LNCaP clone FGC (cell line): ENCODE data around the gene CDK9.
"Not testable (repeated sequence)": the region's sequence is repeated elsewhere in the genome, so short reads cannot be mapped to it uniquely, and the experiment has no call there.

Experiments
- DNase-seq: peaks from one replicate; pipeline ENCODE4 v3.0.0-alpha.2; 2011; ENCODE audit warnings: low read depth
- H3K4me3 ChIP-seq: 2 replicates; pipeline ENCODE4 v1.5.1; 2011; ENCODE audit warnings: mild to moderate bottlenecking, low read depth, low read length, control low read depth
- TF ChIP-seq, protein P1 (sequence below): IDR thresholded peaks from 2 replicates; pipeline ENCODE4 v1.5.1; 2012; ENCODE audit warnings: mild to moderate bottlenecking; ENCODE audit not compliant: control insufficient read depth, insufficient read depth; ENCODE audit errors: extremely low read depth

The CDK9 gene

DNA sequence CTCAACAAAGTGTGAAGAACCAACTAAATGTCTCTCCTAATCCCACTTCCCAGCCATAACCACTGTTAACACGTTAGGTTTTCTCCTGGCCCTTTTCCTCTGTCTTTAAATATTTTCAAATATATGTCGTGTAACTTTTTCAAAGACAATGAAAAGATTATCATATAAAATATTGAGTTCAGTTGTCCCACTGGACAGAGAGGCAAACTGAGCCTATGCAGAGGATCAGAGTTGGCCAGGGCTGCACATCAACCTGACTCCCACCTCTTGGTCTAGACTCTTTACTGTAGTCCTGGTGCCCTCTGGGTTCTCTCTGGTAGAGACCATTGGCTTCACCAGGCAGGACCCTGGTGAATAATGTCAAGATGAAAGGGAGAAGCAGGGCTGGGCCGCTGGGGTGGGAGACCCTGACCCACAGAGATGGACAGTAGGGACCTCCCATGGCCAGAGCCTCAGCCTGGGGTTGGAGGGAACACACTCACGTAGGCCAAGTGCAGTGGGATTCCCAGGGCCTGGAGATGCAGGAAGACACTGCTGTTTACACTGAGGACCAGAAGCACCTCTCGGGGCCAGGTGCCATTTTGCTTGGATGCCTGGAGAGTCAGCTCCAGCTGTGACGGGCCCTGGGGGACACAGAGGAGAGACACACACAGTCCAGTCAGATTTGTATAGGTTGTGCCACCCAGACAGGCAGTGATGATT is 43.5 kb downstream of the CDK9 start:
- DNase-seq = no peak
- TF ChIP-seq, protein P1, sequence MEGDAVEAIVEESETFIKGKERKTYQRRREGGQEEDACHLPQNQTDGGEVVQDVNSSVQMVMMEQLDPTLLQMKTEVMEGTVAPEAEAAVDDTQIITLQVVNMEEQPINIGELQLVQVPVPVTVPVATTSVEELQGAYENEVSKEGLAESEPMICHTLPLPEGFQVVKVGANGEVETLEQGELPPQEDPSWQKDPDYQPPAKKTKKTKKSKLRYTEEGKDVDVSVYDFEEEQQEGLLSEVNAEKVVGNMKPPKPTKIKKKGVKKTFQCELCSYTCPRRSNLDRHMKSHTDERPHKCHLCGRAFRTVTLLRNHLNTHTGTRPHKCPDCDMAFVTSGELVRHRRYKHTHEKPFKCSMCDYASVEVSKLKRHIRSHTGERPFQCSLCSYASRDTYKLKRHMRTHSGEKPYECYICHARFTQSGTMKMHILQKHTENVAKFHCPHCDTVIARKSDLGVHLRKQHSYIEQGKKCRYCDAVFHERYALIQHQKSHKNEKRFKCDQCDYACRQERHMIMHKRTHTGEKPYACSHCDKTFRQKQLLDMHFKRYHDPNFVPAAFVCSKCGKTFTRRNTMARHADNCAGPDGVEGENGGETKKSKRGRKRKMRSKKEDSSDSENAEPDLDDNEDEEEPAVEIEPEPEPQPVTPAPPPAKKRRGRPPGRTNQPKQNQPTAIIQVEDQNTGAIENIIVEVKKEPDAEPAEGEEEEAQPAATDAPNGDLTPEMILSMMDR = no peak
- no peak overlapping the region for H3K4me3 ChIP-seq

DNA sequence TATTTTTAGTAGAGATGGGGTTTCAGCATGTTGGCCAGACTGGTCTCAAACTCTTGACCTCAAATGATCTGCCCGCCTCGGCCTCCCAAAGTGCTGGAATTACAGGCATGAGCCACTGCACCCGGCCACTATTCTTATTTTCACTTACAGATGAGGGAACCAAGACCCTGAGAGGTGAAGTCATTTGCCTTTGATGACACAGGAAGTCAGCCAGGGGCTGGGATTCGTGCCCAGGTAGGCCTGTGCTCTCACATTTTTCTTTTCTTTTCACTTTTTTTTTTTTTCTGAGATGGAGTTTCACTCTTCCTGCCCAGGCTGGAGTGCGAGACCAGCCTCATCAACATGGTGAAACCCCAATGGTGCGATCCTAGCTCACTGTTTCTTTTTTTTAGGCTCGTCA is 46.4 kb downstream of the CDK9 start:
- no peak overlapping the region for H3K4me3 ChIP-seq
- TF ChIP-seq, protein P1 = no peak
- DNase-seq = no peak

GRCh38 chr9:127833555-127833954 is 47.7 kb downstream of the CDK9 start:
- no peak overlapping the region for H3K4me3 ChIP-seq
- TF ChIP-seq, protein P1 = no peak
- no peak for DNase-seq

GRCh38 chr9:127835991-127836516 is 50.2 kb downstream of the CDK9 start:
- DNase-seq = no peak
- no peak overlapping the region for H3K4me3 ChIP-seq
- TF ChIP-seq, protein P1 = no peak

DNA sequence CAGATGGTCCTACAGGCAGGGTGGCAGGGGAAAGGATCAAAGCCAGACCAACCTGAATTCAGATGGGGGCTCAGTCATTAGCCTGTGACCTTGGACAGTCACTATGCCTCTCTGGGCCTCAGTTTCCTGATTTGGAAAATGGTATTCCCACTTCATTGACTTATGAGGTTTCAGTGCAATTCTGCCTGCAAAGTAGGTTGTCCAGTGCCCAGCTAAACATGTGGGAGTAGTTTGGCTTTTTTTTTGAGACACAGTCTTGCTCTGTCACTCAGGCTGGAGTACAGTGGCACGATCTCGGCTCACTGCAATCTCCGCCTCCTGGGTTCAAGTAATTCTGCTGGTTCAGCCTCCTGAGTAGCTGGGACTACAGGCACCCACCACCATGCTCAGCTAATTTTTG is 50.7 kb downstream of the CDK9 start:
- DNase-seq, H3K4me3 ChIP-seq: not testable (repeated sequence)

DNA sequence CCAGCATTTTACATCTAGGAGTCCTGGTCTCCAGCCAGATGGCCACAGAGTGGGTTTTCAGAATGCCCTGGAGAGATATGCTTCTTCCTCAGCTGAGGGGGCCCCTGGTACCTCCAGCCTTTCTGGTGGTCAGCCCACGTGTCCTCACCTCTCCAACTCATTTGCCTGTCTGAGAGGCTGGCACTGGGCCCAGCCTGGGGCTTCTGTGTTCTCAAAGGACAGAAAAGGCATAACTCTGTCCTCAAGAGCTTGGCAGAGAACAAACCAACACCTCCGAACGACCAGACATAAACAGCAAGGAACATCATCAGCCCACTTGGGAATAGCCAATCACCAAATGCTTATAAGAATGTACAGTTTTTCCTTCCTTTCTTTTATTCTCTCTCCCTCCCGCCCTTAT is 51.5 kb downstream of the CDK9 start:
- TF ChIP-seq, protein P1 = no peak
- no peak for DNase-seq
- H3K4me3 ChIP-seq = no peak overlapping the region

DNA sequence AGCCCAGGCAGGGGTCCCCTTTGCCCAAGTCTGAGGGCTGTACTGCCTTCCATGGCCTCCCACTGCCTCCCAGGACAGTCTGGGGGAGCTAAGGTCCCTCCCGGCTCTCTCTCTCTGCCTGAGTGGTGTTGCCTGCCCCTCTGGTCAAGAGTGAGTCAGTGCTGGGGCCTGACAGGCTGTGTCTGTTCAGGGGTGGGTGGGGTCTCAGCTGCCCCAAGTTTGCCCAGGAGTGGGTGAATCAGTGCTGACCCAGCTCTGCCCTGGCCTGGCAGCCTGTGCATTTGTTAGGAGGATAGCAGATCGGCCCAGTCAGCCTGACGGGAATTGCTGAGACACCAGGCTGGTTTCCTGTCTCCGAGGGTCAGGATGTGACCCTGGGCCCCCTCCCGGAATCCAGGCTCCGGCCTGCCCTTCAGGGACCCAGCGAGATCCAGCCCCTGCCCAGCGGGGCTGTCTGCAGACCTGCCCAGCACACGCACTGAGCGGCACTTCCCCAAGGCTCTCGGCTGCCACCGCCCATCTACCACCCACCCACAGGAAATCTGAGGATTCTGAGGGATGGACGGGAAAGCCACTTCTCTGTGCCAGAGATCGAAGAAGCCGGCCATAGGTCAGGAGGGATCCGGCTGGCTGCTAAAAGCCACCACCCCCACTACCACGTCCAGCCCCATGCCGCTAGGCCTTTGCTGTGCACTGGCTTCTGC is 52.7 kb downstream of the CDK9 start:
- DNase-seq = no peak
- no peak overlapping the region for H3K4me3 ChIP-seq
- TF ChIP-seq, protein P1 = no peak
